ENCODE measurements around the gene PCNX2.
"Not testable (repeated sequence)": the region's sequence is repeated elsewhere in the genome, so short reads cannot be mapped to it uniquely, and the experiment has no call there.

PCNX2 gene

DNA sequence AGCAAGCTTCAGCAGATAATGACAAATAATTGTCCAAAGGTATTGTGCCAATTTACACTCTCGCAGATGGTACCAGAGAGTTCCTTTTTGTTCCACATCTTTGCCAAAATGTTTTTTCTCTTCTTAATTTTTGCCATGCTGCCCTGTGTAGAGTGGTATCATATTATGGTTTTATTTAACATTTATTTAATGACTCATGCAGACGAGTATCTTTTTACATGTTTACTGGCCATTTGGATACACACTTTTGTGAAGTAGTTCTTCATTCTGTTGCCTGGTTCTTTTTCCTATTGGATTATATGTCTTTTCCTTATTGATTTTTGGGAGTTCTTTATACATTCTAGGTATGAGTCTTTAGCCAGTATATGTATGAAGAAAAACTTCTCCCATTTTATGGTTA is 151.1 kb downstream of the PCNX2 start:
- Histone ChIP-seq H3K4me1 (ENCODE audit: control insufficient read depth in 1 of 2, insufficient read depth in 2 of 2, low read length in 2 of 2) (no peaks in the 10 kb centered on the region), H3K9me3 (ENCODE audit: control insufficient read depth in 1 of 2, low read length in 2 of 2) (no peaks in the 10 kb centered on the region), H3K4me3 (ENCODE audit: low read depth in 1 of 2, low read length in 2 of 2) (no peak overlapping the region), H3K27ac (ENCODE audit: low read depth, low read length) (no peak overlapping the region), H3K36me3 (ENCODE audit: control insufficient read depth in 1 of 2, insufficient read depth in 2 of 2, low read length in 2 of 2) (no peaks in the 10 kb centered on the region), H3K9ac (ENCODE audit: low read depth in 1 of 2, low read length in 2 of 2) (no peak overlapping the region), H3K27me3 (ENCODE audit: control insufficient read depth in 1 of 2, insufficient read depth in 2 of 2, low read length in 2 of 2) (no peaks in the 10 kb centered on the region)

- no peak overlapping the region for H3K27ac ChIP-seq (ENCODE audit: low read depth, low read length)
- no peaks in the 10 kb centered on the region for H3K36me3 ChIP-seq (ENCODE audit: control insufficient read depth in 1 of 2, insufficient read depth in 2 of 2, low read length in 2 of 2)
- no peaks in the 10 kb centered on the region for H3K27me3 ChIP-seq (ENCODE audit: control insufficient read depth in 1 of 2, insufficient read depth in 2 of 2, low read length in 2 of 2)
- no peaks in the 10 kb centered on the region for H3K9me3 ChIP-seq (ENCODE audit: control insufficient read depth in 1 of 2, low read length in 2 of 2)
- no peak overlapping the region for H3K9ac ChIP-seq (ENCODE audit: low read depth in 1 of 2, low read length in 2 of 2)
- no peak overlapping the region for H3K4me3 ChIP-seq (ENCODE audit: low read depth in 1 of 2, low read length in 2 of 2)
- H3K4me1 ChIP-seq (ENCODE audit: control insufficient read depth in 1 of 2, insufficient read depth in 2 of 2, low read length in 2 of 2), result no peaks in the 10 kb centered on the region
Observed at GRCh38 chr1:233143241-233143640, 152.3 kb downstream of the PCNX2 start.

DNA sequence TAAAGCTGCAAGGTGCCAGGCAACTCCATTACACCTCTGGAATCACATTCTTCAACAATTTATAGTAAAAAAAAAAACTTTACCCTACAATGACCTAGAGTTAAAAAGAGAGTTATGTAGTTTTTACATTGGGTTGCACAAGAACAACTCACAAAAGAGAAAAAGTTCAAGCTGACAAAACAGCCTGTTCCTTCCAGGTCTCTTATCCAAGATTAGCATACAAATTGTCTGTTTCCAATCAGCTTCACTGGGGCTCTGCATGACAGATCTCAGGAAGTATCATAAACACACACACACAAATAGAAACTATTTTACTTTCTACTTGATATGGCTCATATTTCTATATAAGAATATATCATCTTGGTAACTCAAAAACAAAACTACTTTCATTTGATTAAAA is 154.6 kb downstream of the PCNX2 start:
- Histone ChIP-seq H3K27ac (ENCODE audit: low read depth, low read length) (no peak overlapping the region), H3K27me3 (ENCODE audit: control insufficient read depth in 1 of 2, insufficient read depth in 2 of 2, low read length in 2 of 2) (no peaks in the 10 kb centered on the region), H3K36me3 (ENCODE audit: control insufficient read depth in 1 of 2, insufficient read depth in 2 of 2, low read length in 2 of 2) (no peaks in the 10 kb centered on the region), H3K4me1 (ENCODE audit: control insufficient read depth in 1 of 2, insufficient read depth in 2 of 2, low read length in 2 of 2) (no peaks in the 10 kb centered on the region), H3K9ac (ENCODE audit: low read depth in 1 of 2, low read length in 2 of 2) (no peak overlapping the region), H3K9me3 (ENCODE audit: control insufficient read depth in 1 of 2, low read length in 2 of 2) (no peaks in the 10 kb centered on the region), H3K4me3 (ENCODE audit: low read depth in 1 of 2, low read length in 2 of 2) (no peak overlapping the region)

GRCh38 chr1:233140499-233140898 is 155.0 kb downstream of the PCNX2 start:
- no peaks in the 10 kb centered on the region for H3K4me1 ChIP-seq (ENCODE audit: control insufficient read depth in 1 of 2, insufficient read depth in 2 of 2, low read length in 2 of 2)
- H3K4me3 ChIP-seq (ENCODE audit: low read depth in 1 of 2, low read length in 2 of 2), result no peak overlapping the region
- H3K27me3 ChIP-seq (ENCODE audit: control insufficient read depth in 1 of 2, insufficient read depth in 2 of 2, low read length in 2 of 2), result no peaks in the 10 kb centered on the region
- no peaks in the 10 kb centered on the region for H3K36me3 ChIP-seq (ENCODE audit: control insufficient read depth in 1 of 2, insufficient read depth in 2 of 2, low read length in 2 of 2)
- no peak overlapping the region for H3K9ac ChIP-seq (ENCODE audit: low read depth in 1 of 2, low read length in 2 of 2)
- no peaks in the 10 kb centered on the region for H3K9me3 ChIP-seq (ENCODE audit: control insufficient read depth in 1 of 2, low read length in 2 of 2)
- no peak overlapping the region for H3K27ac ChIP-seq (ENCODE audit: low read depth, low read length)

DNA sequence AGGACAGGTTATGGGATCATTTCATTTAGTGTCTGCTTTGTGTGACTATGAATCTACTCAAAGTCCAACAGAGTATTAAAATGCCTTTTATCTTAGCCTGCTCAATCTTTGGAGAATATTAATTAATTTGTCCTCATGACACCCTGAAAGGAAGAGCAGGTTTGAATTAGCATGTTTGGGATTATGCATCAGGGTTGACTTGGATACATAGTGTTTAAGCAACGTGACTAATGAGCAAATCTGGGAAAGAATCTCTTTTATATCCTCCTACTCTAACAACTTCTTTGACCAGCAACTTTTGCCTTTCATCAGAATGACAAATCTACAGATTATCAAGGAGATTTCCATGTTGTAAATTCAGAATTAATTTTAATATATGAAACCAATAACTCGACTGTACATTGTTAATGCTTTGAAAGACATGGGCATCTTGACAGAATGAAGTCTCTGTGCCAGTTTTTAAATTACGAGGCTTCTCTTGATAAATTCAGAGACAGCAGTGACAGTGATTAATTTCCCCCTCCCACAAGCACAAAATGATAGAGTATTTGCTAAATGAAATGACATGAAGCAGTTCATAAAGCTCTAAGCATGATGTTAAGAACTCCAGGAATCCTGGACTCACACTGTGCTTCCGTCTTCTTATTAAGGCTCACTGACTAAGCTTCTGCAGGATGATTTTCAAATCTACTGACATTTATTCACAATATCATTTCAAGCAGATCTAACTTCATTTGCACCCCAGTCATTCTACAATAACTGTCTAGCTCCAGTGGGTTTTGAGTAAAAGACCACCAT is 156.5 kb downstream of the PCNX2 start:
- Histone ChIP-seq H3K9me3 (ENCODE audit: control insufficient read depth in 1 of 2, low read length in 2 of 2) (no peaks in the 10 kb centered on the region), H3K9ac (ENCODE audit: low read depth in 1 of 2, low read length in 2 of 2) (no peak overlapping the region), H3K4me1 (ENCODE audit: control insufficient read depth in 1 of 2, insufficient read depth in 2 of 2, low read length in 2 of 2) (no peaks in the 10 kb centered on the region), H3K27me3 (ENCODE audit: control insufficient read depth in 1 of 2, insufficient read depth in 2 of 2, low read length in 2 of 2) (no peaks in the 10 kb centered on the region), H3K4me3 (ENCODE audit: low read depth in 1 of 2, low read length in 2 of 2) (no peak overlapping the region), H3K27ac (ENCODE audit: low read depth, low read length) (no peak overlapping the region), H3K36me3 (ENCODE audit: control insufficient read depth in 1 of 2, insufficient read depth in 2 of 2, low read length in 2 of 2) (no peaks in the 10 kb centered on the region)

GRCh38 chr1:233135833-233136232 is 159.7 kb downstream of the PCNX2 start:
- H3K27me3 ChIP-seq (ENCODE audit: control insufficient read depth in 1 of 2, insufficient read depth in 2 of 2, low read length in 2 of 2), result no peaks in the 10 kb centered on the region
- no peak overlapping the region for H3K9ac ChIP-seq (ENCODE audit: low read depth in 1 of 2, low read length in 2 of 2)
- no peak overlapping the region for H3K27ac ChIP-seq (ENCODE audit: low read depth, low read length)
- H3K9me3 ChIP-seq (ENCODE audit: control insufficient read depth in 1 of 2, low read length in 2 of 2), result no peaks in the 10 kb centered on the region
- H3K36me3 ChIP-seq (ENCODE audit: control insufficient read depth in 1 of 2, insufficient read depth in 2 of 2, low read length in 2 of 2), result no peaks in the 10 kb centered on the region
- no peak overlapping the region for H3K4me3 ChIP-seq (ENCODE audit: low read depth in 1 of 2, low read length in 2 of 2)
- H3K4me1 ChIP-seq (ENCODE audit: control insufficient read depth in 1 of 2, insufficient read depth in 2 of 2, low read length in 2 of 2), result no peaks in the 10 kb centered on the region

DNA sequence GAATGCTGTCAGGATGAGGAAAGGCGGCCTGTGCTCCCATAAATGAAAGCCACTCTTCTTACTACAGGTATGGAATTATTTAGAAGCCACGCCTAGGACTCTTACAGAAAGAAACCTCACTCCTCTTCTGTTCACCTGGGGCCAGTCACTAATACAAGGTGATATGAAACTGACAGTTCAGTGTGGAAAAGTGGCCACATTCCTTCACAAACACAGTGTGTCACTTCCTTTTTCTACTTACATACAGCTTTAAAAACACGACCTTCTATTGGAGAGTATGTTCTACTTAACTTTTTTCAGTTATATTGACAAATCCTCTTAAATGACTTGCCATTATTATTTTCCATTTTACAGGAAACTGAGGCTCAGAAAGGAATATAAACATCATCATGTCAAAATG is 163.1 kb downstream of the PCNX2 start:
- Histone ChIP-seq H3K27ac (ENCODE audit: low read depth, low read length) (no peak overlapping the region), H3K4me3 (ENCODE audit: low read depth in 1 of 2, low read length in 2 of 2) (no peak overlapping the region), H3K9ac (ENCODE audit: low read depth in 1 of 2, low read length in 2 of 2) (no peak overlapping the region), H3K36me3 (ENCODE audit: control insufficient read depth in 1 of 2, insufficient read depth in 2 of 2, low read length in 2 of 2) (no peaks in the 10 kb centered on the region), H3K4me1 (ENCODE audit: control insufficient read depth in 1 of 2, insufficient read depth in 2 of 2, low read length in 2 of 2) (no peaks in the 10 kb centered on the region), H3K27me3 (ENCODE audit: control insufficient read depth in 1 of 2, insufficient read depth in 2 of 2, low read length in 2 of 2) (no peaks in the 10 kb centered on the region), H3K9me3 (ENCODE audit: control insufficient read depth in 1 of 2, low read length in 2 of 2) (no peaks in the 10 kb centered on the region)

DNA sequence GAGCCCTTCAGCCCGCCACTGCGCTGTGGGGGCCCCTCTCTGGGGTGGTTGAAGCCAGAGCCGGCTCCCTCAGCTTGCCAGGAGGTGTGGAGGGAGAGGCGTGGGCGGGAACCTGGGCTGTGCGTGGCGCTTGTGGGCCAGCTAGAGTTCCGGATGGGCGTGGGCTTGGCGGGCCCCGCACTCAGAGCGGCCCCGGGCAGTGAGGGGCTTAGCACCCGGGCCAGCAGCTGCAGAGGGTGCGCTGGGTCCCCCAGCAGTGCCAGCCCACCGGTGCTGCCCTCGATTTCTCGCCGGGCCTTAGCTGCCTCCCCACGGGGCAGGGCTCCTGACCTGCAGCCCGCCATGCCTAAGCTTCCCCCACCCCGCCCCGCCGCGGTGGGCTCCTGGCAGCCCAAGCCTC is 166.5 kb downstream of the PCNX2 start:
- H3K4me3 ChIP-seq (ENCODE audit: low read depth in 1 of 2, low read length in 2 of 2); H3K4me1 ChIP-seq (ENCODE audit: control insufficient read depth in 1 of 2, insufficient read depth in 2 of 2, low read length in 2 of 2); H3K9ac ChIP-seq (ENCODE audit: low read depth in 1 of 2, low read length in 2 of 2); H3K27ac ChIP-seq (ENCODE audit: low read depth, low read length); H3K9me3 ChIP-seq (ENCODE audit: control insufficient read depth in 1 of 2, low read length in 2 of 2); H3K36me3 ChIP-seq (ENCODE audit: control insufficient read depth in 1 of 2, insufficient read depth in 2 of 2, low read length in 2 of 2); H3K27me3 ChIP-seq (ENCODE audit: control insufficient read depth in 1 of 2, insufficient read depth in 2 of 2, low read length in 2 of 2): not testable (repeated sequence)

DNA sequence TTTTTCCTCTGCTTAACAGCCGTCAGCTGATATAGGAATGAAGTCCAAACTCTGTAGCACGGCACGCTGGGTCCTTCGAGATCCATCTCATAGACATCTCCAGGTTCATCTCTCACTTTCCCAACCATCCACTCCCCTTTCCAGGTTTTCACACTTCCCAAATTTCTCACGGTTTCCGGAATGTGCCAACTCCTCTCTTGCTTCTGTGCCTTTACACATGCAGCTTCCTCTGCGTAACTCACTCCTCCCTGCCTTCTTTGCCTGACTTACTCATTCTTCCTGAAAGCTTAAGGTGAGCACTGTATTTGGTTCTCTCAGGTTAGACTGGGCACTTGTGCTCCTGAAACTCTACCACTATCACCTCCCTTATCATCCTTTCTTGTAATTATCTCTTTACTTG is 168.4 kb downstream of the PCNX2 start:
- H3K27ac ChIP-seq (ENCODE audit: low read depth, low read length), result no peak overlapping the region
- H3K4me3 ChIP-seq (ENCODE audit: low read depth in 1 of 2, low read length in 2 of 2), result no peak overlapping the region
- H3K36me3 ChIP-seq (ENCODE audit: control insufficient read depth in 1 of 2, insufficient read depth in 2 of 2, low read length in 2 of 2), result no peaks in the 10 kb centered on the region
- no peaks in the 10 kb centered on the region for H3K9me3 ChIP-seq (ENCODE audit: control insufficient read depth in 1 of 2, low read length in 2 of 2)
- H3K4me1 ChIP-seq (ENCODE audit: control insufficient read depth in 1 of 2, insufficient read depth in 2 of 2, low read length in 2 of 2), result no peaks in the 10 kb centered on the region
- no peaks in the 10 kb centered on the region for H3K27me3 ChIP-seq (ENCODE audit: control insufficient read depth in 1 of 2, insufficient read depth in 2 of 2, low read length in 2 of 2)
- H3K9ac ChIP-seq (ENCODE audit: low read depth in 1 of 2, low read length in 2 of 2), result no peak overlapping the region

GRCh38 chr1:233122779-233123178 is 172.7 kb downstream of the PCNX2 start:
- Histone ChIP-seq H3K9ac (ENCODE audit: low read depth in 1 of 2, low read length in 2 of 2) (no peak overlapping the region), H3K36me3 (ENCODE audit: control insufficient read depth in 1 of 2, insufficient read depth in 2 of 2, low read length in 2 of 2) (no peaks in the 10 kb centered on the region), H3K9me3 (ENCODE audit: control insufficient read depth in 1 of 2, low read length in 2 of 2) (no peaks in the 10 kb centered on the region), H3K27ac (ENCODE audit: low read depth, low read length) (no peak overlapping the region), H3K27me3 (ENCODE audit: control insufficient read depth in 1 of 2, insufficient read depth in 2 of 2, low read length in 2 of 2) (no peaks in the 10 kb centered on the region), H3K4me3 (ENCODE audit: low read depth in 1 of 2, low read length in 2 of 2) (no peak overlapping the region), H3K4me1 (ENCODE audit: control insufficient read depth in 1 of 2, insufficient read depth in 2 of 2, low read length in 2 of 2) (no peaks in the 10 kb centered on the region)
